22Rv1 (cell line): Measurements from ENCODE around the gene CNTNAP2.

Source experiments
- CTCF ChIP-seq: fragments of 450-650 bp; IDR thresholded peaks from 2 replicates; pipeline ENCODE4 v1.5.1; 2017; ENCODE audit warnings: mild to moderate bottlenecking
- ZFX ChIP-seq: fragments of 450-650 bp; IDR thresholded peaks from 2 replicates; pipeline ENCODE4 v1.6.1; 2017; ENCODE audit warnings: antibody characterized with exemption, borderline replicate concordance

GRCh38 chr7:146943483-146943882 is 826.9 kb downstream of the CNTNAP2 start:
- TF ChIP-seq CTCF = no peak
- TF ChIP-seq ZFX = no peak
